ENCODE data around the gene SYNE2. TPM values are rescaled to one million over a fixed set of nuclear protein-coding genes. Genes with fewer than 3 reads are reported as not detected.
A peak's percentile ranks its signal among the peaks of the same experiment; 100 is the strongest.
"Not testable (repeated sequence)": the region's sequence is repeated elsewhere in the genome, so short reads cannot be mapped to it uniquely, and the experiment has no call there.

The SYNE2 gene, protein sequence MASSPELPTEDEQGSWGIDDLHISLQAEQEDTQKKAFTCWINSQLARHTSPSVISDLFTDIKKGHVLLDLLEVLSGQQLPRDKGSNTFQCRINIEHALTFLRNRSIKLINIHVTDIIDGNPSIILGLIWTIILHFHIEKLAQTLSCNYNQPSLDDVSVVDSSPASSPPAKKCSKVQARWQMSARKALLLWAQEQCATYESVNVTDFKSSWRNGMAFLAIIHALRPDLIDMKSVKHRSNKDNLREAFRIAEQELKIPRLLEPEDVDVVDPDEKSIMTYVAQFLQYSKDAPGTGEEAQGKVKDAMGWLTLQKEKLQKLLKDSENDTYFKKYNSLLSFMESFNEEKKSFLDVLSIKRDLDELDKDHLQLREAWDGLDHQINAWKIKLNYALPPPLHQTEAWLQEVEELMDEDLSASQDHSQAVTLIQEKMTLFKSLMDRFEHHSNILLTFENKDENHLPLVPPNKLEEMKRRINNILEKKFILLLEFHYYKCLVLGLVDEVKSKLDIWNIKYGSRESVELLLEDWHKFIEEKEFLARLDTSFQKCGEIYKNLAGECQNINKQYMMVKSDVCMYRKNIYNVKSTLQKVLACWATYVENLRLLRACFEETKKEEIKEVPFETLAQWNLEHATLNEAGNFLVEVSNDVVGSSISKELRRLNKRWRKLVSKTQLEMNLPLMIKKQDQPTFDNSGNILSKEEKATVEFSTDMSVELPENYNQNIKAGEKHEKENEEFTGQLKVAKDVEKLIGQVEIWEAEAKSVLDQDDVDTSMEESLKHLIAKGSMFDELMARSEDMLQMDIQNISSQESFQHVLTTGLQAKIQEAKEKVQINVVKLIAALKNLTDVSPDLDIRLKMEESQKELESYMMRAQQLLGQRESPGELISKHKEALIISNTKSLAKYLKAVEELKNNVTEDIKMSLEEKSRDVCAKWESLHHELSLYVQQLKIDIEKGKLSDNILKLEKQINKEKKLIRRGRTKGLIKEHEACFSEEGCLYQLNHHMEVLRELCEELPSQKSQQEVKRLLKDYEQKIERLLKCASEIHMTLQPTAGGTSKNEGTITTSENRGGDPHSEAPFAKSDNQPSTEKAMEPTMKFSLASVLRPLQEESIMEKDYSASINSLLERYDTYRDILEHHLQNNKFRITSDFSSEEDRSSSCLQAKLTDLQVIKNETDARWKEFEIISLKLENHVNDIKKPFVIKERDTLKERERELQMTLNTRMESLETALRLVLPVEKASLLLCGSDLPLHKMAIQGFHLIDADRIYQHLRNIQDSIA (N-terminal part only)
- total RNA-seq = 100 to 1,000 TPM; 212 to 378 (median 285) TPM

DNA sequence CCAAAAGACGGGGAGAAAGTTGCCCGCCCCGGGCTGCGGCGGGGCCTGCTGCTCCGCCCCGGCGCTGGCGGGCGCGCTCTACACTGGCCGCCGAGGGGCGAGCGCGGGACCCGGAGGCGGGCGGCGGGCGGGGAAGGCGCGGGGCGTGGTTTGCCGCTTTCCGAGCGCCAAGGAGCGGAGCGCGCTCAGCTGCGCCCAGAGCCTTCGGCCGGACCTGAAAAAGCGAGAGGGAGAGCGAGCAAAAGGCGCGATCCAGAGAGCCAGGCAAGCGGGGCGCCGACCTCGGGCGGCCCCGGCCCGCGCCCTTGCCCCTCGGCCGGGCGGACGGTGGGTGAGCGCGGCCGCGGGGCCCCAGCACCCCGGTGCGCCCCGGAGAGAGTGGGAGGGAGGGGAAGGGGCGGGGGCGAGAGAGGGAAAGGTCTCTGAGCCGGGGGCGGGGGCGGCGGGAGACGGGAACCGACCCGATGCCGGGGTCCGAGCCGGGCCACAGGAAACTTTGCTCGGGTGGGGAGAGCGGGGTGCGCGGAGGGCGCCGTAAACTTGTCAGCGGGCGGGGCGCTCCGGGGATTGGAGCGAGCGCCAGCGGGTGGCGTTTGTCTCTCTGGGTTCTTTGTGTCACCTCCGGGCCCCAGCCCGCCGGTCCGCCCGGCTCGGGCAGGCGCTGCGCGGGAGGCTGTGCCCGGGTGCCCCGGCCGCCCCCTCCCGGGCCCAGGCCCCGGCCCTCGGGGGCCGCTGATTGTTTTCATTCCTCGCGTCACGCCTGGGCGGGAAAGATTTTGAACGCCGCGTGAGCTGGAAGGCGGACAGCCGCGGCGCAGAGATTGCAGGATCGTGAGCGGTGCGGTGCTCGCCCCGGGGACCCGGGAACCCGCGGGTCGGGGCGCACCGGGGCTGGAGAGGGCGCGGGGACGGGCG, at the start of gene SYNE2:
Gene SYNE2, plus strand, starts transcription at position 188 of the 915 bp plus-strand sequence. CDS start 56,145 bp downstream, outside the sequence.
- Histone ChIP-seq H3K36me3 (no peaks in the 10 kb centered on the region), H3K9me3 (no peaks in the 10 kb centered on the region), H3K4me3 (peak within 1 kb of the TSS; percentile 61 to 86 (median 76)), H3K27me3 (no peaks in the 10 kb centered on the region), H3K27ac (peak within 1 kb of the TSS; percentile 85 to 97 (median 94)), H3K4me1 (peaks cover 0 to 21% (median 5%) of the 10 kb centered on the region in 4 donors)
- DNase-seq (ENCODE audit: low spot score in 2 of 2) = peak; percentile 57 to 62
- TF ChIP-seq, protein P1, sequence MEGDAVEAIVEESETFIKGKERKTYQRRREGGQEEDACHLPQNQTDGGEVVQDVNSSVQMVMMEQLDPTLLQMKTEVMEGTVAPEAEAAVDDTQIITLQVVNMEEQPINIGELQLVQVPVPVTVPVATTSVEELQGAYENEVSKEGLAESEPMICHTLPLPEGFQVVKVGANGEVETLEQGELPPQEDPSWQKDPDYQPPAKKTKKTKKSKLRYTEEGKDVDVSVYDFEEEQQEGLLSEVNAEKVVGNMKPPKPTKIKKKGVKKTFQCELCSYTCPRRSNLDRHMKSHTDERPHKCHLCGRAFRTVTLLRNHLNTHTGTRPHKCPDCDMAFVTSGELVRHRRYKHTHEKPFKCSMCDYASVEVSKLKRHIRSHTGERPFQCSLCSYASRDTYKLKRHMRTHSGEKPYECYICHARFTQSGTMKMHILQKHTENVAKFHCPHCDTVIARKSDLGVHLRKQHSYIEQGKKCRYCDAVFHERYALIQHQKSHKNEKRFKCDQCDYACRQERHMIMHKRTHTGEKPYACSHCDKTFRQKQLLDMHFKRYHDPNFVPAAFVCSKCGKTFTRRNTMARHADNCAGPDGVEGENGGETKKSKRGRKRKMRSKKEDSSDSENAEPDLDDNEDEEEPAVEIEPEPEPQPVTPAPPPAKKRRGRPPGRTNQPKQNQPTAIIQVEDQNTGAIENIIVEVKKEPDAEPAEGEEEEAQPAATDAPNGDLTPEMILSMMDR (IDR thresholded peaks at IDR 0.05) = peak; percentile 19 to 60 (median 52)
- TF ChIP-seq POLR2A (IDR thresholded peaks at IDR 0.05) = peak; percentile 60 to 75
- peak in 1 of 2 donors; percentile 71 for TF ChIP-seq EP300 (IDR thresholded peaks at IDR 0.05)
- 0% methylated on average over 33 to 70 of the region's 124 CpGs for WGBS, 2 donors

DNA sequence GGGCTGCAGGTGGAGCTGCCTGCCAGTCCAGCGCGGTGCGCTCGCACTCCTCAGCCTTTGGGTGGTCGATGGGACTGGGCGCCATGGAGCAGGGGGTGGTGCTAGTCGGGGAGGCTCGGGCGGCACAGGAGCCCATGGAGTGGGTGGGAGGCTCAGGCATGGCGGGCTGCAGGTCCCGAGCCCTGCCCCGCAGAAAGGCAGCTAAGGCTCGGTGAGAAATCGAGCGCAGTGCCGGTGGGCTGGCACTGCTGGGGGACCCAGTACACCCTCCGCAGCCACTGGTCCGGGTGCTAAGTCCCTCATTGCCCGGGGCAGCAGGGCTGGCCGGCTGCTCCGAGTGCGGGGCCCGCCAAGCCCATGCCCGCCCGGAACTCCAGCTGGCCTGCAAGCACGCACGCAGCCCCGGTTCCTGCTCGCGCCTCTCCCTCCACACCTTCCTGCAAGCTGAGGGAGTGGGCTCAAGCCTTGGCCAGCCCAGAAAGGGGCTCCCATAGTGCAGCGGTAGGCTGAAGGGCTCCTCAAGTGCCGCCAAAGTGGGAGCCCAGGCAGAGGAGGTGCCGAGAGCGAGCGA, 49.5 kb upstream of the SYNE2 start:
- H3K4me1 ChIP-seq = peaks cover 0 to 13% (median 0%) of the 10 kb centered on the region in 4 donors
- H3K36me3 ChIP-seq; H3K9me3 ChIP-seq; H3K27ac ChIP-seq; H3K27me3 ChIP-seq; DNase-seq (ENCODE audit: low spot score in 2 of 2); H3K4me3 ChIP-seq: not testable (repeated sequence)
- 95% methylated on average over 30 to 33 of the region's 35 CpGs for WGBS, 2 donors

DNA sequence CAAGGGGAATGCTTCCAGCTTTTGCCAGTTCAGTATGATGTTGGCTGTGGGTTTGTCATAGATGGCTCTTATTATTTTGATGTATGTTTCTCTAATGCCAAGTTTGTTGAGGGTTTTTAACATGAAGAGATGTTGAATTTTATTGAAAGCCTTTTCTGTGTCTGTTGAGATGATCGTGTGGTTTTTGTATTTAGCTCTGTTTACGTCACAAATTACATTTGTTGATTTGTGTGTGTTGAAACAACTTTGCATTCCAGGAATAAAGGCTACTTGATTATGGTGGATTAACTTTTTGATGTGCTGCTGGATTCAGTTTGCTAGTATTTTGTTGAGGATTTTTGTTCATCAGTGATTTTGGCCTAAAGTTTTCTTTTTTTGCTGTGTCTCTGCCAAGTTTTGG, 46.7 kb upstream of the SYNE2 start:
- H3K9me3 ChIP-seq; H3K4me3 ChIP-seq; H3K27me3 ChIP-seq; H3K36me3 ChIP-seq; H3K27ac ChIP-seq; H3K4me1 ChIP-seq; DNase-seq (ENCODE audit: low spot score in 2 of 2): not testable (repeated sequence)
- WGBS, 2 donors = 55 to 62% methylated on average over 2 of the region's 2 CpGs

DNA sequence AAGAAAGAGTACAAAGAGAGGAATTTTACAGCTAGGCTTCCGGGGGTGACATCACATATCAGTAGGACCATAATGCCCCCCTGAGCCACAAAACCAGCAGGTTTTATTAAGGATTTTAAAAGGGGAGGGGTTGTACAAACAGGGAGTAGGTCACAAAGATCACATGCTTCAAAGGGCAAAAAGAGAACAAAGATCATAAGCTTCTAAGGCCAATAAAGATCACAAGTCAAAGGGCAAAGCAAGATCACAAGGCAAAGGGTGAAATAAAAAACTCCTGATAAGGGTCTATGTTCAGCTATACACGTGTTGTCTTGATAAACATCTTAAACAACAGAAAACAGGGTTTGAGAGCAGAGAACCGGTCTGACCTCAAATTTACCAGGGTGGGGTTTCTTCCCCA, 41.1 kb upstream of the SYNE2 start:
- DNase-seq (ENCODE audit: low spot score in 2 of 2); H3K27ac ChIP-seq; H3K4me3 ChIP-seq; H3K27me3 ChIP-seq; H3K4me1 ChIP-seq; H3K36me3 ChIP-seq: not testable (repeated sequence)
- H3K9me3 ChIP-seq = peaks cover 0 to 19% (median 0%) of the 10 kb centered on the region in 4 donors
- WGBS, 2 donors = 69 to 76% methylated on average over 3 of the region's 3 CpGs

DNA sequence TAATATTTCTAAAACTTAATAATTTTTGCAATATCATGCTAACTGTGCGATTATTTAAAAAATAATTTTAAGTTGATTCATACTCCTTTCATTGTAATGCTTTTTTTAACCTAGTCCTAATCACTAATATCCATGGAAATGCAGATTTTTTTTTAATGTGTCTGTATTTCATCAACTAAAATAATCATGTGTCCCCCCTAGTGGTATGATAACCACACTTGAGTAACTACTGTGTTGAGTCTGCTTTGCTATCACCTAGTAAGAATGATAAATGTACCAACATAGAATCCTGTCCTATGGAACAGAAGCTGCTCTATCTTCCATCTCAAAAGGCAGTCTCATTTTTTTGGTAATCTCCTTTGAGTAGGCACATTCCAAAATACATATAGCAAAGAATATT, 19.1 kb upstream of the SYNE2 start:
- no peaks in the 10 kb centered on the region for H3K9me3 ChIP-seq
- H3K4me3 ChIP-seq = no peak overlapping the region
- no peak for DNase-seq (ENCODE audit: low spot score in 2 of 2)
- 98% methylated on average over 1 of the region's 1 CpG for WGBS, 2 donors
- H3K27me3 ChIP-seq = no peaks in the 10 kb centered on the region
- no peak overlapping the region for H3K27ac ChIP-seq
- H3K4me1 ChIP-seq = no peaks in the 10 kb centered on the region
- no peaks in the 10 kb centered on the region for H3K36me3 ChIP-seq
- TF ChIP-seq EP300 (IDR thresholded peaks at IDR 0.05) = no peak
- TF ChIP-seq POLR2A (IDR thresholded peaks at IDR 0.05) = no peak
- TF ChIP-seq, protein P1 (IDR thresholded peaks at IDR 0.05) = no peak
